Activated T-cell treated with anti-CD3 and anti-CD28 coated beads, Interleukin-2, amount 50 U/mL, for 72 hours (primary cell): ENCODE measurements around the gene FTSJ3. TPM values are rescaled to one million over a fixed set of nuclear protein-coding genes. Genes with fewer than 3 reads are reported as not detected.
"Not testable (repeated sequence)": the region's sequence is repeated elsewhere in the genome, so short reads cannot be mapped to it uniquely, and the experiment has no call there.

Experiments
- ATAC-seq, 2 donors: fragments of 150-1000 bp; cut with Tn5 transposase; replicated peaks in 1 of 2; 2 replicates each; pipeline ENCODE4 v1.10.0; 2021; ENCODE audit warnings: moderate library complexity in 2 of 2, mild to moderate bottlenecking in 1 of 2
- DNase-seq, 2 donors: peaks; one replicate each; pipeline ENCODE4 v3.0.0; 2021 to 2022; ENCODE audit warnings: mixed read lengths in 1 of 2
- H3K27ac Mint-ChIP-seq: one replicate; pipeline ENCODE4 v1.8.0; 2022; ENCODE audit warnings: mild to moderate bottlenecking, moderate library complexity, mixed read lengths
- H3K27me3 Mint-ChIP-seq: one replicate; pipeline ENCODE4 v1.8.0; 2022; ENCODE audit warnings: low read depth, mixed read lengths
- H3K36me3 Mint-ChIP-seq, 2 donors: one replicate each; pipeline ENCODE4 v1.8.0; 2022; ENCODE audit warnings: mixed read lengths in 2 of 2, mild to moderate bottlenecking in 1 of 2; ENCODE audit not compliant: insufficient read depth in 2 of 2
- H3K4me1 Mint-ChIP-seq: one replicate; pipeline ENCODE4 v1.8.0; 2022; ENCODE audit warnings: low read depth, mixed read lengths
- H3K4me3 Mint-ChIP-seq, 2 donors: one replicate each; pipeline ENCODE4 v1.8.0; 2022; ENCODE audit warnings: mild to moderate bottlenecking in 2 of 2, mixed read lengths in 2 of 2, moderate library complexity in 2 of 2
- H3K9me3 Mint-ChIP-seq, 2 donors: one replicate each; pipeline ENCODE4 v1.8.0; 2022; ENCODE audit warnings: mixed read lengths in 2 of 2
- total RNA-seq, 2 donors: library from RNA; stranded (reverse); gene quantifications; one replicate each; pipeline ENCODE4 v1.2.3, GENCODE V29; 2022

The FTSJ3 gene
- total RNA-seq, 2 donors from 2014 or later, result 36.0 to 42.3 TPM

DNA sequence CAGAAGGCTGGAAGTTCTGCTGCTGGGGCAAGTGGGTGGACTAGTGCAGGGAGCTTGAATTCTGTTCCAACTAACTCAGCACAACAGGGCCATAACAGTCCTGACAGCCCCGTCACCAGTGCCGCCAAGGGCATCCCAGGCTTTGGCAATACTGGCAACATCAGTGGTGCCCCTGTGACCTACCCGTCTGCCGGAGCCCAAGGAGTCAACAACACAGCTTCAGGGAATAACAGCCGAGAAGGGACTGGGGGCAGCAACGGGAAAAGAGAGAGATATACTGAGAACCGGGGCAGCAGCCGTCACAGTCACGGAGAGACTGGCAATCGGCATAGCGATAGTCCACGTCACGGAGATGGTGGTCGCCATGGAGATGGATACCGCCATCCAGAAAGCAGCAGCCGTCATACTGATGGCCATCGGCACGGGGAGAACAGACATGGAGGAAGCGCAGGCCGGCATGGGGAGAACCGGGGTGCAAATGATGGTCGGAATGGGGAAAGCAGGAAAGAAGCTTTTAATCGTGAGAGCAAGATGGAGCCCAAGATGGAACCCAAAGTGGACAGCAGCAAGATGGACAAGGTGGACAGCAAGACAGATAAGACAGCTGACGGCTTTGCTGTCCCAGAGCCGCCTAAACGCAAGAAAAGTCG is 9.6 kb downstream of the FTSJ3 start:
- peak overlapping the region; percentile 77 for H3K27ac Mint-ChIP-seq
- no peaks in the 10 kb centered on the region for H3K9me3 Mint-ChIP-seq
- H3K4me1 Mint-ChIP-seq, result peaks cover 24% of the 10 kb centered on the region
- peaks cover 14 to 51% of the 10 kb centered on the region in 2 donors for H3K36me3 Mint-ChIP-seq
- H3K27me3 Mint-ChIP-seq, result no peaks in the 10 kb centered on the region
- DNase-seq (no peak), ATAC-seq (no peak)
- H3K4me3 Mint-ChIP-seq, result no peak overlapping the region

DNA sequence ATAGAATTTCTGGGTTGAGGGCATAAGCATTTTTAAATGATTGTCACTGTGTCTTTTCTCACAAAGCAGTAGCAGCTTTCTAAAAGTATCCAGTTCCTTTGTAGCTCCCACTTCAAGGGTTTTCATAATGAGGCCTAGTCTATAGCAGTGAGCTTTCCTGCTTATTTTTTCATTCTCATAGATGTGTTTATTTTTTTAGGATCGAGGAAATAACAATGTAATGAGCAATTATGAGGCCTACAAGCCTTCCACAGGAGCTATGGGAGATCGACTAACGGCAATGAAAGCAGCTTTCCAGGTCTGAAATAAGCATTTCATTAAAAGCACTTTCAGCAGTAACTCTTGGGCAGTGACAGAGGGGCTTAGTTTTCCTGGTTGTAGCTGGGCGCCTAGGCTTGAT is 10.8 kb downstream of the FTSJ3 start:
- DNase-seq, result no peak
- Mint-ChIP-seq H3K27me3 (no peaks in the 10 kb centered on the region), H3K9me3 (no peaks in the 10 kb centered on the region), H3K4me3 (no peak overlapping the region), H3K4me1 (peaks cover 15% of the 10 kb centered on the region), H3K27ac (peak overlapping the region; percentile 58), H3K36me3 (peaks cover 14 to 47% of the 10 kb centered on the region in 2 donors)
- ATAC-seq, result no peak

DNA sequence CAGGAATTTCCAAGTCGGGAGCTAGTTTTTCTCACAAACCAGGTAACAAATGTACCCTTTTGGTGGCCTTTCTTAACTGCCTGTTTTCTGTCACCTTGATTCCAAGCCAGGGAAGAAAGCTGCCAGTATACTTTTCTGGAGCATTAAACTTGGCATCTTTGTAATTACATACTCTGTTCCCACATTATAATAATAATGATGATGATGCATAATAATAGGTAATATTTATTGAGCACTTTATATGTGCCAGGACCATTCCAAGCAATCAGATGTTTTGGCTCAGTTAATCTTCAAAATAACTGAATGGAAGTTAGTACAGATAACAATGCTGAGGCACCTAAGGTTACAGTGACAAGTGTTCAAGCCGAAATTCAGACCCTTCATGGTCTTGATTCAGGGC is 11.3 kb downstream of the FTSJ3 start:
- Mint-ChIP-seq H3K4me1 (peaks cover 15% of the 10 kb centered on the region), H3K4me3 (no peak overlapping the region), H3K27ac (no peak overlapping the region), H3K27me3 (no peaks in the 10 kb centered on the region), H3K36me3 (peaks cover 14 to 46% of the 10 kb centered on the region in 2 donors), H3K9me3 (no peaks in the 10 kb centered on the region)
- ATAC-seq (no peak), DNase-seq (no peak)

DNA sequence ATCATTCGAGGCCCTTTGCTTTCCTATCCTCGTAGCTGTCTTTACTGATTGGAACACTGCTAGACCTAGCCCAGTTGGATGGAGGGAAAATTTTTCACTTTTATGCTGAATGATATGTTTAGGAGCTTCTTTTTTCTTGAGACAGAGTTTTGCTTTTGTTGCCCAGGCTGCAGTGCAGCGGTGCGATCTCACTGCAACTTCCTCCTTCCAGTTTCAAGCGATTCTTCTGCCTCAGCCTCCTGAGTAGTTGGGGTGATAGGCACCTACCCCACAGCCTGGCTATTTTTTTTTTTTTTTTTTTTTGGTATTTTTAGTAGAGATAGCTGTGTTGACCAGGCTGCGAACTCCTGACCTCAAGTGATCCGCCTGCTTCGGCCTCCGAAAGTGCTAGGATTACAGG is 17.5 kb downstream of the FTSJ3 start:
- Mint-ChIP-seq H3K36me3 (peaks cover 6 to 43% of the 10 kb centered on the region in 2 donors), H3K9me3 (no peaks in the 10 kb centered on the region), H3K27ac (no peak overlapping the region), H3K27me3 (no peaks in the 10 kb centered on the region), H3K4me3 (no peak overlapping the region), H3K4me1 (peaks cover 13% of the 10 kb centered on the region)
- no peak for ATAC-seq
- no peak for DNase-seq

DNA sequence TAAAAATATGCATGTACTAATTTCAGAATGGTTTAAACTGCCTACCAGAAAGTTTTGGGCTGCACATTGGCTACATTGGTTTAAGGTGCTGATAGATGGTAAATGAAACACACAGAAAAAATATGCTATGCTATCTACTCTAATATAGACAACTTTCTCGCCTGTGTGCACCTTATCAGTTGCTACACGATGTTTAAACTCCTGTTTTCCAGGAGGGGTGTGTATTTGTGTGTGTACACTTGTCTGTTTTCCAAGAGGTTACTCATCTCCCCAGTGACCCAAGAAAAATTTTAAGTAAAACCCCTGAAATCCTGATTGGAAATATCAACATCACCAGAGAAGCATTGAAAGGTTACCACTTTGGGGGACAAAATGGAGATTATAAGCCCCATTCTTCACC is 21.9 kb downstream of the FTSJ3 start:
- DNase-seq (no peak), ATAC-seq (no peak)
- H3K36me3 Mint-ChIP-seq, result peaks cover 6 to 47% of the 10 kb centered on the region in 2 donors
- no peak overlapping the region for H3K4me3 Mint-ChIP-seq
- peak overlapping the region; percentile 74 for H3K27ac Mint-ChIP-seq
- H3K4me1 Mint-ChIP-seq, result peaks cover 18% of the 10 kb centered on the region
- no peaks in the 10 kb centered on the region for H3K9me3 Mint-ChIP-seq
- no peaks in the 10 kb centered on the region for H3K27me3 Mint-ChIP-seq

DNA sequence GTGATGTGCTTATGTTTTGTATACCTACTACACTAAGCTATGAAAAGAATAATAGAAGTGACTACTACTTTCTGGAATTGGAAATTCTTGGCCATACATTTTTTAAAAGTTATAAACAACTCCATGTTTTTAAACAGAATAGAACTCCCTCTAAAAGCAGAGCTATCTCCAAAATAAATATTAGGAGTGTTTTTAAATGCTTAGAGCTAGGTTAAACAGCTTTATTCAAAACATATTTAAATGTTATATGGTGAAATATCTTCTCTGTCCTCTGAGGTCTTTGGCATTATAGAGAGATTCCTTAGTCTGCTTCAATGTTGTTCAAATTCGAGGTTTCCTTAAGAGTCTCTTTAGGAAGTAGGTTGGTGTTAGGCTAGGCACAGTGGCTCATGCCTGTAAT is 23.1 kb downstream of the FTSJ3 start:
- Mint-ChIP-seq H3K36me3 (peaks cover 7 to 46% of the 10 kb centered on the region in 2 donors), H3K4me3 (no peak overlapping the region), H3K4me1 (peaks cover 18% of the 10 kb centered on the region), H3K27ac (peak overlapping the region; percentile 25), H3K27me3 (no peaks in the 10 kb centered on the region), H3K9me3 (no peaks in the 10 kb centered on the region)
- ATAC-seq, result no peak
- DNase-seq, result no peak

DNA sequence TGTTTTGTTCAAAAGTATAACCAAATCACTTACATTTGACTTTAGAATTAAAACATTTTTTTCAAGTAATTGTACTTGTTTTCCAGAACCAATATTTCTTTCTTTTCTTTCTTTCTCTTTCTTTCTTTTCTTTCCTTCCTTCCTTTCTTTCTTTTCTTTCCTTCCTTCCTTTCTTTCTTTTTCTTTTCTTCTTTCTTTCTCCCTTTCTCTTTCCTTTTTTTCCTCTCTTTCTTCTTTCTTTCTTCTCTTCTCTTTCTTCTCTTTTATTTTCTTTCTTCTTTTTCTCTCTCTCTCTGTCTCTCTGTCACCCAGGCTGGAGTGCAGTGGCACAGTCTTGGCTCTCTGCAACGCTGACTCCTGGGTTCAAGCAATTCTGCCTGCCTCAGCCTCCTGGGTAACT is 26.7 kb downstream of the FTSJ3 start:
- ATAC-seq, result no peak
- Mint-ChIP-seq H3K4me3 (no peak overlapping the region), H3K36me3 (peaks cover 8 to 39% of the 10 kb centered on the region in 2 donors), H3K9me3 (no peaks in the 10 kb centered on the region), H3K27ac (peak overlapping the region; percentile 52), H3K27me3 (no peaks in the 10 kb centered on the region), H3K4me1 (peaks cover 9% of the 10 kb centered on the region)
- DNase-seq, result no peak

DNA sequence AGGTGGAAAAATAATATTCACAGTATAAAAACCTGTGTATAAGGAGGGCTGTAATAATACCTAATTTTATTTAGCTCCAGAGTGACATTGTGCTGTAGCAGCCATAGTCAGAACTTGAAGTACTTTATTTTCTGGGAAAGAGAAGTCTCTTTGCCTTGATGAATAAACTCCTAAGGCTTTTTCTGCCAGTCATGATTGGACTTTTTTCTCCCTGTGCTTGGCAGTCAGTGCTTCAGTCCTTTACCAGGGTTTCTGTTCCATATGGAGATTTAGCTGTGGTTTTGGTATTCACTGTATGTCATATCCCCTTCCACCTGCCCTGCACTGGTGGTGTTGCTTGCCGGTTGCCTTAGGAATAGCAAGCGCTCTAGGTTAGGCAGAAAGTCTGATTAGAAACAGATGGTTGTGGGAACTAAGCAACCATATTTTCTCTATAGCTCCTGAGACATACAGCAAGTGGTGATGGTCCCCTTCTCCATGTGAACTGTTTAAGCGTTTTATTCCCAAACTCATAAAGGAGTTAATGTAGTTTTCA is 28.8 kb downstream of the FTSJ3 start:
- Mint-ChIP-seq H3K4me1 (no peaks in the 10 kb centered on the region), H3K36me3 (peaks cover 10 to 35% of the 10 kb centered on the region in 2 donors), H3K4me3 (no peak overlapping the region), H3K9me3 (no peaks in the 10 kb centered on the region), H3K27me3 (no peaks in the 10 kb centered on the region), H3K27ac (no peak overlapping the region)
- no peak for DNase-seq
- no peak for ATAC-seq

DNA sequence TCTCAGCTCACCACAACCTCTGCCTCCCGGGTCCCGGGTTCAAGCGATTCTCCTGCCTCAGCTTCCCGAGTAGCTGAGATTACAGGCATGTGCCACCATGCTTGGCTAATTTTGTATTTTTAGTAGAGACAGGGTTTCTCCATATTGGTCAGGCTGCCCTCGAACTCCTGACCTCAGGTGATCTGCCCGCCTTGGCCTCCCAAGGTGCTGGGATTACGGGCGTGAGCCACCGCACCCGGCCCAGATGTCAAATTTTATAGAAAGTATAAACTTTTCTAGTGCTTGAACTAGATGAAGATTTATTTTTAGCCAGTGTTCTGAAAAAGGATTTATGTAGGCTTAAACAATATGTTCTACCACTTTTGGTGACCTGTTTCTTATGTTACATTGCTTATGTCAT is 31.1 kb downstream of the FTSJ3 start:
- H3K4me1 Mint-ChIP-seq, DNase-seq, H3K4me3 Mint-ChIP-seq: not testable (repeated sequence)

DNA sequence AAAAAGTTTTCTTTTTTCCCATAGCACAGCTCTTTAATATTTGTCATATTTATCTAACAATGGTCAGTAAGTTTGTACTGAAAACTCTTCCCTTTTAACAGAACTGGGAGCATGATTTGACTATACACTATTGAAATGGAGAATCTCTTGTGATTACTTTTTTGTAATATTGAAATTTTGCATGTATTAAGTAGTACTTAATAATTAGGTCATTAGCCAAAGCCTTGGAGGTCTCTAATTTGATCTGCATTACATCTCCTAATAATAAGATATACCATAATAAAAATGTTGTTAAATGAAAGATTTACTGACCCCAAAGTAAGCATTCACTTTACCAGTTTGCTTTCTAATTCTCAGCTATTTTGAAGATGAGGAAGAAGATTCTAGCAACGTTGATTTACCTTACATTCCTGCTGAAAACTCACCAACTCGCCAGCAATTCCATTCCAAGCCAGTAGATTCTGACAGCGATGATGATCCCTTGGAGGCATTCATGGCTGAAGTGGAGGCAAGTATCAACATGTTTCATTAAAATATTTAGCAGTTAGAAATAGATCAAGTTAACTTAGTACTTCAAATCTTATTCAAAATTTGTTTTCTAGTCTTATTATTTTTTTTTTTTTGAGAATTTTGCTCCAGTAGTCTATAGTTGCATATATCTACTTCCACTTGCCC is 35.3 kb downstream of the FTSJ3 start:
- Mint-ChIP-seq H3K4me1 (peaks cover 4% of the 10 kb centered on the region), H3K27ac (peak overlapping the region; percentile 91), H3K9me3 (no peaks in the 10 kb centered on the region), H3K4me3 (no peak overlapping the region), H3K36me3 (peaks cover 6 to 31% of the 10 kb centered on the region in 2 donors), H3K27me3 (no peaks in the 10 kb centered on the region)
- ATAC-seq (no peak), DNase-seq (no peak)

More for the DNA sequence above, 31.1 kb downstream of the FTSJ3 start:
- not testable (repeated sequence) for H3K27me3 Mint-ChIP-seq, H3K9me3 Mint-ChIP-seq, H3K27ac Mint-ChIP-seq, ATAC-seq
- peaks cover 11 to 39% of the 10 kb centered on the region in 2 donors for H3K36me3 Mint-ChIP-seq

DNA sequence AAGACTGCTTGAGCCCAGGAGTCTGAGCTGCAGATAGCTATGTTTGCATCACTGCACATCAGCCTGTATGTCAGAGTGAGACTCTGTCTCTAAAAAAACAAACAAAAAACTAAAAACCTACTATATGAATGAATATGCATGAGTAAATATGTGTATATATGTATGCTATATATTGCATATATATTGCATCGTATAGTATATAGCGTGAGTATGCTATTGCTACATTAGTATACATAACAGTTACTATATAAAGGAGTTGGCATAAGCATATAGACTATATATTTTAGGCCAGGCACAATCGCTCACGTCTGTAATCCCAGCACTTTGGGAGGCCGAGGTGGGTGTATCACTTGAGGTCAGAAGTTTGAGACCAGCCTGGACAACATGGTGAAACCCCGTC is 37.4 kb downstream of the FTSJ3 start:
- DNase-seq (no peak), ATAC-seq (peak; percentile 49 to 67)
- Mint-ChIP-seq H3K4me3 (no peak overlapping the region), H3K27ac (peak overlapping the region; percentile 73), H3K9me3 (no peaks in the 10 kb centered on the region), H3K27me3 (no peaks in the 10 kb centered on the region), H3K36me3 (peaks cover 5 to 24% of the 10 kb centered on the region in 2 donors), H3K4me1 (peaks cover 4% of the 10 kb centered on the region)

DNA sequence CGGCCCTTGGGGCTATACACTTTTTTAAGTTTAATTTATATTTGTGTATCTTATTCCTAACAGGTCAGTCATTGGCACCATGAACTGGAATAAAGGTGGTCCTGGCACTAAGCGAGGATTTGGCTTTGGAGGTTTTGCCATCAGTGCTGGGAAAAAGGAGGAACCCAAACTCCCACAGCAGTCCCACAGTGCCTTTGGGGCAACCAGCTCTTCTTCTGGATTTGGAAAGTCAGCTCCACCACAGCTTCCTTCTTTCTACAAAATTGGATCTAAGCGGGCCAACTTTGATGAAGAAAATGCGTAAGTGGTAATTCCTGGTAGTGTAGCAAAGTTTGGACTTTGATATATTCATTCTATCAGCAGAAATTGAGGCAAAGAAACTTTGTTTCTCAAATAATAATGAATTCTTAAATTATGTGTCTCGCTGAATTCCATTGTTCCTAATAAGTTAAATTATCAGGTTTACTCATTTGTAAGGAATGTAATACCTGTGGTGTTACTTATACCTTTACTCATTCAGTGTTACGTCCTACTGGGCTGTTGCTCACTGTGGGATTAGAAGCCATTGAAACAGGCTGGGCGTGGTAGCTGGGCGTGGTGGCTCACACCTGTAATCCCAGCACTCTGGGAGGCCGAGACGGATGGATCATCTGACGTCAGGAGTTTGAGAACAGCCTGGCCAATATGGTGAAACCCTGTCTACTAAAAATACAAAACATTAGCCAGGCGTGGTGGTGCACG is 40.3 kb downstream of the FTSJ3 start:
- DNase-seq, result no peak
- Mint-ChIP-seq H3K27me3 (no peaks in the 10 kb centered on the region), H3K36me3 (peaks cover 0 to 13% of the 10 kb centered on the region in 2 donors)

DNA sequence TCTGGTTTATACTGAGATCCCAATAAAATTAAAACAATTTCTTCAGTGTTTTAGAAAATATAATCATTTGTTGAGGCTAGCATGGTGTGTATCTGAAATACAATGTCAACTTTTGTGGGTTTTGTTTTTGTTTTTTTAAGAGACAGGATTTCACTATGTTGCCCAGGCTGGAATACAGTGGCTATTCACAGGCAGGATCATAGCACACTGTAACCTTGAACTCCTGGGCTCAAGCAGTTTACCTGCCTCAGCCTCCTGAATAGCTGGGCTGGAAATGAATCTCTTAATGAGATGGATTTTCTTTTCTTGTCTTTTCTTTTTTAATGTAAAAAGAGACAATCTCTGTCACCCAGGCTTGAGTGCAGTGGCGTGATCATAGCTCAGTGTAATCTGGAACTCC is 41.3 kb downstream of the FTSJ3 start:
- no peaks in the 10 kb centered on the region for H3K27me3 Mint-ChIP-seq
- H3K4me3 Mint-ChIP-seq, result no peak overlapping the region
- no peak for DNase-seq
- peaks cover 0 to 13% of the 10 kb centered on the region in 2 donors for H3K36me3 Mint-ChIP-seq
- peaks cover 24% of the 10 kb centered on the region for H3K4me1 Mint-ChIP-seq
- ATAC-seq, result no peak
- H3K27ac Mint-ChIP-seq, result no peak overlapping the region
- no peaks in the 10 kb centered on the region for H3K9me3 Mint-ChIP-seq

More for the DNA sequence above, 40.3 kb downstream of the FTSJ3 start:
- no peak overlapping the region for H3K4me3 Mint-ChIP-seq
- H3K9me3 Mint-ChIP-seq, result no peaks in the 10 kb centered on the region
- H3K4me1 Mint-ChIP-seq, result peaks cover 17% of the 10 kb centered on the region
- no peak for ATAC-seq
- no peak overlapping the region for H3K27ac Mint-ChIP-seq
